Astrocyte (in vitro differentiated cells and primary cell): ENCODE results near the gene NDUFA5.

ENCODE experiments used
- CTCF ChIP-seq: IDR thresholded peaks from 2 replicates; pipeline ENCODE4 v1.5.1; 2011; ENCODE audit warnings: low read depth, mild to moderate bottlenecking, inconsistent platforms, low read length, moderate library complexity; ENCODE audit not compliant: insufficient read depth
- EZH2 ChIP-seq: IDR thresholded peaks from 2 replicates; pipeline ENCODE4 v1.6.1; 2012; ENCODE audit warnings: mild to moderate bottlenecking, low read length, inconsistent platforms; ENCODE audit not compliant: insufficient read depth

DNA sequence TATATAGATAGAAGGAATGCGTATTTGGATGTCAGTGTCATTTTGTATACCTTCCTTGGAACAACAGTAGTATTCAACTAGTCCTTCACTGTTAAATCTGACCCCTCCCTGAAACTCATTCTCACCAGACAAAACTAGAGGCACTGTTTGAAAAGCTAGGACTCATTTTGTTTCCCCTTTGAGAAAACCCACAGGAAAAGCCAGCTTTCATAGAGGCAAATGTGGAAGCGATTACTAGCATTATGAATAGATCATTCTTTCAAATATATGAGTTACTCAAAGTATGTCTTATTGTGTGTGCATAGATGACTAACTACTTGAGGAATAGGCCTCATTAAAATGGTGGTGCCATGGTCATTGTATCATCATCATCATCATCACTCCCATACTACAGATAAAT lies 42.1 kb upstream of the NDUFA5 start:
- TF ChIP-seq CTCF = no peak
- no peak for TF ChIP-seq EZH2
